GM12878 (cell line): ENCODE measurements around the gene IQCK. TPM values are rescaled to one million over a fixed set of nuclear protein-coding genes. Genes with fewer than 3 reads are reported as not detected.
A peak's percentile ranks its signal among the peaks of the same experiment; 100 is the strongest.

Experiments
- ATAC-seq: fragments of 200-7000 bp; cut with Tn5 transposase; 3 replicates; pipeline ENCODE4 v1.9.1; 2020; ENCODE audit warnings: mild to moderate bottlenecking, moderate library complexity
- Bru-seq: library from RNA; stranded (reverse); fragments of 400-500 nt; gene quantifications from one replicate; lab custom pipeline; 2021; lab: Mats Ljungman, UMichigan
- BruChase-seq, 2 experiments: library from RNA; stranded (reverse); fragments of 400-500 nt; gene quantifications; one replicate each; lab custom pipeline; 2021; lab: Mats Ljungman, UMichigan
- BruUV-seq: library from RNA; stranded (reverse); fragments of 400-500 nt; replicated peaks from 2 replicates; lab custom pipeline; 2021; lab: Mats Ljungman, UMichigan
- CTCF ChIA-PET: fragments of 300-600 bp; sonication (Branson Sonifier 250); formaldehyde crosslinking; extraction: SDS; loops from one replicate; lab custom pipeline; 2021; ENCODE audit warnings: inconsistent platforms; lab: Yijun Ruan, JAX
- POLR2A ChIA-PET: fragments of 350-600 bp; formaldehyde crosslinking; extraction: SDS; loops from one replicate; lab custom pipeline; 2021; ENCODE audit warnings: inconsistent platforms; lab: Charles Lee
- RAD21 ChIA-PET: fragments of 300-600 bp; sonication (Branson Sonifier 250); formaldehyde crosslinking; loops from one replicate; lab custom pipeline; 2023; ENCODE audit warnings: antibody characterized with exemption; ENCODE audit not compliant: unreplicated experiment; lab: Charles Lee
- SMC1A ChIA-PET: fragments of 300-600 bp; sonication (Branson Sonifier 250); formaldehyde crosslinking; loops from one replicate; lab custom pipeline; 2023; ENCODE audit not compliant: unreplicated experiment, uncharacterized antibody; lab: Charles Lee
- DNase-seq: peaks from one replicate; pipeline ENCODE4 v3.0.0-alpha.2; 2011; ENCODE audit warnings: low read depth, low spot score
- FAIRE-seq: peaks from 3 replicates; lab custom pipeline; 2011; peaks lifted over from hg19 to GRCh38; lab: Jason Lieb, UNC
- H2AFZ ChIP-seq: 2 replicates; pipeline ENCODE4 v1.6.0; 2011; ENCODE audit warnings: low read depth, low read length, control low read depth; ENCODE audit not compliant: control insufficient read depth
- H3K27ac ChIP-seq: 2 replicates; pipeline ENCODE4 v1.5.1; 2011; ENCODE audit warnings: control low read depth; ENCODE audit not compliant: control insufficient read depth, insufficient read depth
- H3K27me3 ChIP-seq, 2 experiments: replicated peaks in 1 of 2; 2 replicates each; pipeline versions ENCODE4 v1.6.0 to v1.6.1; 2011; ENCODE audit warnings: low read length in 1 of 2; ENCODE audit not compliant: control insufficient read depth in 2 of 2, insufficient read depth in 2 of 2
- H3K36me3 ChIP-seq, 2 experiments: 2 replicates each; pipeline ENCODE4 v1.5.1; 2011; ENCODE audit warnings: low read length in 1 of 2; ENCODE audit not compliant: control insufficient read depth in 2 of 2, insufficient read depth in 2 of 2
- H3K4me1 ChIP-seq: 2 replicates; pipeline ENCODE4 v1.6.1; 2011; ENCODE audit warnings: mild to moderate bottlenecking, low read length, moderate library complexity, mixed read lengths; ENCODE audit not compliant: control insufficient read depth, insufficient read depth
- H3K4me2 ChIP-seq: 2 replicates; pipeline ENCODE4 v1.6.0; 2011; ENCODE audit warnings: control low read depth; ENCODE audit not compliant: control insufficient read depth, insufficient read depth
- H3K4me3 ChIP-seq: fragments of 200-600 bp; sonication (generic); 2 replicates; pipeline ENCODE4 v1.5.1; 2016
- H3K79me2 ChIP-seq: 2 replicates; pipeline ENCODE4 v1.6.0; 2011; ENCODE audit warnings: low read length; ENCODE audit not compliant: control insufficient read depth, insufficient read depth
- H3K9ac ChIP-seq: 2 replicates; pipeline ENCODE4 v1.8.0; 2011; ENCODE audit warnings: low read length, control low read depth, mixed read lengths; ENCODE audit not compliant: control insufficient read depth, insufficient read depth
- H3K9me3 ChIP-seq: replicated peaks from 3 replicates; pipeline ENCODE4 v1.5.1; 2011; ENCODE audit warnings: mild to moderate bottlenecking, low read length; ENCODE audit not compliant: control insufficient read depth, insufficient read depth
- H4K20me1 ChIP-seq: 2 replicates; pipeline ENCODE4 v1.6.0; 2011; ENCODE audit not compliant: control insufficient read depth, insufficient read depth
- BHLHE40 ChIP-seq, 2 experiments: fragments of 450-650 bp in 1 of 2; IDR thresholded peaks; 2 replicates each; pipeline ENCODE4 v1.6.1; 2011 to 2017; ENCODE audit warnings: low read depth in 2 of 2, borderline replicate concordance in 1 of 2, improper control_type of control experiment in 1 of 2, low read length in 1 of 2, mild to moderate bottlenecking in 1 of 2
- CREM ChIP-seq: IDR thresholded peaks from 2 replicates; pipeline ENCODE4 v1.6.1; 2014; ENCODE audit warnings: antibody characterized with exemption, low read depth
- E2F4 ChIP-seq: IDR thresholded peaks from 2 replicates; pipeline ENCODE4 v1.6.1; 2012; ENCODE audit warnings: low read depth, low read length, improper control_type of control experiment
- E4F1 ChIP-seq: fragments of 450-650 bp; IDR thresholded peaks from 2 replicates; pipeline ENCODE4 v1.6.1; 2018; ENCODE audit warnings: borderline replicate concordance, mild to moderate bottlenecking; ENCODE audit not compliant: partially characterized antibody
- ELK1 ChIP-seq: IDR thresholded peaks from 2 replicates; pipeline ENCODE4 v1.6.1; 2012; ENCODE audit warnings: low read depth, low read length, improper control_type of control experiment
- GABPA ChIP-seq: IDR thresholded peaks from 2 replicates; pipeline ENCODE4 v1.6.1; 2014; ENCODE audit warnings: antibody characterized with exemption, low read depth, mild to moderate bottlenecking, inconsistent platforms
- KLF5 ChIP-seq: fragments of 450-650 bp; IDR thresholded peaks from 2 replicates; pipeline ENCODE4 v1.6.1; 2014; ENCODE audit warnings: mild to moderate bottlenecking; ENCODE audit not compliant: partially characterized antibody
- NR2C2 ChIP-seq: IDR thresholded peaks from 2 replicates; pipeline ENCODE4 v1.6.1; 2011; ENCODE audit warnings: borderline replicate concordance, low read depth; ENCODE audit not compliant: control insufficient read depth, insufficient read length
- POLR2A ChIP-seq: IDR thresholded peaks from 2 replicates; pipeline ENCODE4 v1.6.1; 2011; ENCODE audit warnings: low read depth, mild to moderate bottlenecking, low read length
- SIN3A ChIP-seq: IDR thresholded peaks from 2 replicates; pipeline ENCODE4 v1.6.1; 2012; ENCODE audit warnings: low read depth, low read length, improper control_type of control experiment
- SREBF1 ChIP-seq: IDR thresholded peaks from 2 replicates; pipeline ENCODE4 v1.6.1; 2012; ENCODE audit warnings: mild to moderate bottlenecking, low read length
- SUPT20H ChIP-seq: IDR thresholded peaks from 2 replicates; pipeline ENCODE4 v1.6.1; 2011; ENCODE audit warnings: low read depth, mild to moderate bottlenecking, low read length, moderate library complexity, borderline replicate concordance; ENCODE audit not compliant: control insufficient read depth
- YY1 ChIP-seq: IDR thresholded peaks from 2 replicates; pipeline ENCODE4 v1.6.1; 2011; ENCODE audit warnings: low read depth, mild to moderate bottlenecking, low read length
- ZBED1 ChIP-seq: IDR thresholded peaks from 2 replicates; pipeline ENCODE4 v1.6.1; 2016; ENCODE audit warnings: borderline replicate concordance
- WGBS: methylation state at CpG from one replicate; pipeline ENCODE4 v1.1.6; 2016; ENCODE audit warnings: low lambda C conversion rate; ENCODE audit not compliant: insufficient replicate concordance, insufficient coverage; ENCODE audit errors: missing lambda C conversion rate; 5-methylcytosine and 5-hydroxymethylcytosine counted together
- in situ Hi-C: fragments of 300-500 bp; cut with MboI; formaldehyde crosslinking; loops from 9 replicates; pipeline ENCODE4 v1.14.3; 2018; ENCODE audit warnings: mixed read lengths
- intact Hi-C: fragments of 100-400 bp; cut with micrococcal nuclease; formaldehyde crosslinking; loops from one replicate; pipeline ENCODE4 v1.14.2; 2022; ENCODE audit not compliant: unreplicated experiment
- long read RNA-seq, 2 experiments: library from polyadenylated mRNA; unstranded; transcript quantifications; one replicate each; pipeline ENCODE4 v2.0.0, GENCODE V29; 2019 to 2020
- polyA minus RNA-seq, 3 experiments: library from RNA; depleted of rRNA, polyadenylated mRNA; stranded (reverse); fragments of >200 nt; gene quantifications; 2 replicates each; pipeline ENCODE4 v1.2.3, GENCODE V29; 2011
- polyA plus RNA-seq, 11 experiments: library from polyadenylated mRNA; depleted of rRNA in 4 of 11; unstranded in 6 of 11; stranded (reverse) in 5 of 11; fragments of >200 nt; fragmentation: Nextera tagmentation in 4 of 11; fragmentation: Illumina TruSeq in 1 of 11; extraction: Ambion mirVana in 4 of 11; extraction: Trizol in 1 of 11; gene quantifications; 1 replicate in 1 of 11; 2 replicates in 10 of 11; pipeline versions ENCODE4 v1.2.1 to v1.2.3, GENCODE V29; 2011 to 2016; ENCODE audit warnings: inconsistent platforms in 2 of 11, missing spikeins in 2 of 11, low read depth in 1 of 11
- total RNA-seq, 4 experiments: library from RNA; depleted of rRNA in 3 of 4; stranded (reverse); fragments of >200 nt in 3 of 4; fragmentation: Illumina TruSeq in 1 of 4; extraction: Trizol in 1 of 4; gene quantifications; 2 replicates each; pipeline versions ENCODE4 v1.2.1 to v1.2.3, GENCODE V29; 2013 to 2021

Gene IQCK
- total RNA-seq (2013; cell fraction: nucleolus; rRNA removed): 5.5 and 6.3 TPM in 2 replicates
- total RNA-seq (2014; rRNA removed) (2.0 and 2.5 TPM in 2 replicates), total RNA-seq (2014; rRNA removed; fragmentation: Illumina TruSeq; extraction: Trizol) (0.83 and 2.2 TPM in 2 replicates), total RNA-seq (2021) (2.0 and 3.1 TPM in 2 replicates), polyA plus RNA-seq (2011; rRNA removed) (1.8 and 2.2 TPM in 2 replicates), polyA plus RNA-seq (2014; fragmentation: Illumina TruSeq; extraction: Trizol) (2.2 and 2.3 TPM in 2 replicates), polyA plus RNA-seq (2014; fragmentation: Nextera tagmentation; extraction: Ambion mirVana) (1 to 10 TPM; 1.5 to 4.2 TPM), polyA plus RNA-seq (2014; rRNA removed) (1.0 and 1.5 TPM in 2 replicates), polyA plus RNA-seq (2016; fragmentation: Nextera tagmentation; extraction: Ambion mirVana) (1 to 10 TPM; 3.0 to 3.2 TPM), polyA minus RNA-seq (2011; rRNA and poly(A)+ RNA removed) (0.66 and 1.3 TPM in 2 replicates), Bru-seq, nascent RNA (percentile 32 among the genes with signal in this experiment), BruChase-seq, experiment 1, labeled RNA remaining after a 6-hour chase (percentile 29 among the genes with signal in this experiment), BruChase-seq, experiment 2, labeled RNA remaining after a 2-hour chase (percentile 30 among the genes with signal in this experiment)
- 0.51 TPM for polyA plus RNA-seq (2011; ENCODE audit: low read depth)
- 1.6 TPM in 2 replicates for polyA plus RNA-seq (2011; cell fraction: cytosol; rRNA removed)
- polyA plus RNA-seq (2011; cell fraction: nucleus; rRNA removed): 1.6 and 1.8 TPM in 2 replicates
- polyA plus RNA-seq (2012): 0.79 and 0.99 TPM in 2 replicates
- polyA minus RNA-seq (2011; cell fraction: cytosol; rRNA and poly(A)+ RNA removed): 1.2 TPM in 1 of 2 replicates, not detected in the other
- polyA minus RNA-seq (2011; cell fraction: nucleus; rRNA and poly(A)+ RNA removed): 1.1 and 3.3 TPM in 2 replicates
- long read RNA-seq, experiment 1: 0 reads
- long read RNA-seq, experiment 2, partial matches to known transcripts: 3 of 4 reads
- long read RNA-seq, experiment 2, other reads (novel, unspliced or antisense): 1 of 4 reads

GRCh38 chr16:19717741-19718623 is at the start of gene IQCK, which contains the start of gene KNOP1:
Gene IQCK, plus strand, starts transcription at chr16:19718271. Its CDS starts 36 bp downstream, at chr16:19718307.
Gene KNOP1, minus strand, starts transcription at chr16:19718227. Its CDS starts 3,192 bp downstream, at chr16:19715035.
- no peaks in the 10 kb centered on the region for H4K20me1 ChIP-seq
- peak within 1 kb of the TSS; percentile 73 for H3K27ac ChIP-seq
- in situ Hi-C loops (no loop called here), intact Hi-C loops (loop anchor here (2.0 kb wide), 1 partner anchor 169 kb away; no protein-coding TSS in a partner anchor)
- ATAC-seq (peak; percentile 96), DNase-seq (peak; percentile 51), FAIRE-seq (no peak)
- H3K9ac ChIP-seq: peak within 1 kb of the TSS; percentile 98
- peaks cover 26% of the 10 kb centered on the region for H3K79me2 ChIP-seq
- peak within 1 kb of the TSS; percentile 90 for H3K4me2 ChIP-seq
- H3K4me1 ChIP-seq: peaks cover 4% of the 10 kb centered on the region; the same call in 1 of the 2 replicates
- ChIA-PET RAD21 (interaction anchor here (0.6 to 0.9 kb wide), 2 partner anchors 134 to 648 kb away, joined by 3 read pairs; no protein-coding TSS in a partner anchor), CTCF (interaction anchor here (0.7 to 1.3 kb wide), 3 partner anchors 162 to 667 kb away, joined by 3 to 4 read pairs (median 3); partner anchors contain the start of gene VPS35L), POLR2A (no interaction called here), SMC1A (interaction anchor here (1.5 to 2.2 kb wide), 2 partner anchors 11 to 120 kb away, joined by 4 to 7 read pairs; no protein-coding TSS in a partner anchor)
- H3K27me3 ChIP-seq: no peaks in the 10 kb centered on the region
- peaks cover 2% of the 10 kb centered on the region in 2 experiments; a peak in 2 of 4 replicates for H3K36me3 ChIP-seq
- TSS peak; percentile 68 for BruUV-seq
- peak within 1 kb of the TSS; percentile 97 for H2AFZ ChIP-seq
- H3K9me3 ChIP-seq: no peaks in the 10 kb centered on the region
- under 1% methylated on average over 88 of the region's 88 CpGs for WGBS
- peak within 1 kb of the TSS; percentile 97 for H3K4me3 ChIP-seq
- TF ChIP-seq KLF5: peak; percentile 55
- TF ChIP-seq ZBED1: no peak
- TF ChIP-seq NR2C2: peak; percentile 87
- peak; percentile 50; the same call in 1 of the 2 replicates for TF ChIP-seq CREM
- TF ChIP-seq GABPA: peak; percentile 96
- no peak for TF ChIP-seq SUPT20H
- TF ChIP-seq SREBF1: peak; percentile 71
- TF ChIP-seq ELK1: peak; percentile 81
- peak; percentile 95 for TF ChIP-seq YY1
- TF ChIP-seq BHLHE40 (IDR thresholded peaks at IDR 0.05; ENCODE audit: borderline replicate concordance in 1 of 2, low read depth in 2 of 2, low read length in 1 of 2): peak; percentile 80 to 94
- peak; percentile 42 for TF ChIP-seq E2F4
- TF ChIP-seq POLR2A: peak; percentile 88
- peak; percentile 63 for TF ChIP-seq E4F1
- TF ChIP-seq SIN3A: peak; percentile 98
